Fibroblast of mammary gland (primary cell): ENCODE data around the gene OVCH1.

Experiments used
- DNase-seq: peaks from one replicate; pipeline ENCODE4 v3.0.0-alpha.2; 2010; ENCODE audit warnings: low read depth
- H3K4me3 ChIP-seq: 2 replicates; pipeline ENCODE4 v1.5.1; 2011; ENCODE audit warnings: low read depth, mild to moderate bottlenecking, low read length, moderate library complexity; ENCODE audit not compliant: control insufficient read depth
- CTCF ChIP-seq: conservative IDR thresholded peaks from 2 replicates; pipeline ENCODE4 v1.5.1; 2011; ENCODE audit warnings: low read depth, low read length, inconsistent platforms; ENCODE audit not compliant: control insufficient read depth, insufficient read depth

Gene OVCH1

GRCh38 chr12:29537298-29537697, 39.8 kb upstream of the OVCH1 start:
- peak; percentile 76 for DNase-seq
- no peak for TF ChIP-seq CTCF

GRCh38 chr12:29534935-29535334, 37.4 kb upstream of the OVCH1 start:
- peak; percentile 56 for DNase-seq
- no peak overlapping the region for H3K4me3 ChIP-seq
- no peak for TF ChIP-seq CTCF

More at GRCh38 chr12:29537298-29537697, 39.8 kb upstream of the OVCH1 start:
- H3K4me3 ChIP-seq = no peak overlapping the region

- DNase-seq = no peak
- H3K4me3 ChIP-seq = no peak overlapping the region
- TF ChIP-seq CTCF = no peak
Measured at GRCh38 chr12:29533815-29534489, 36.5 kb upstream of the OVCH1 start.

GRCh38 chr12:29531471-29531870, 34.0 kb upstream of the OVCH1 start:
- TF ChIP-seq CTCF = no peak
- no peak overlapping the region for H3K4me3 ChIP-seq
- DNase-seq = no peak

GRCh38 chr12:29530436-29530835, 33.0 kb upstream of the OVCH1 start:
- no peak overlapping the region for H3K4me3 ChIP-seq
- no peak for TF ChIP-seq CTCF
- no peak for DNase-seq

- no peak overlapping the region for H3K4me3 ChIP-seq
- TF ChIP-seq CTCF = no peak
- DNase-seq = no peak
Measured at GRCh38 chr12:29528161-29528560, 30.7 kb upstream of the OVCH1 start.

GRCh38 chr12:29521951-29522350, 24.5 kb upstream of the OVCH1 start:
- TF ChIP-seq CTCF = no peak
- H3K4me3 ChIP-seq = no peak overlapping the region
- no peak for DNase-seq
